ENCODE data around the gene PRR20G.

GRCh38 chr3:127324076-127324475 is 36.2 kb upstream of the PRR20G start:
- TF ChIP-seq CTCF (IDR thresholded peaks at IDR 0.05; ENCODE audit: poor library complexity, severe bottlenecking) (no peak), POLR2AphosphoS5 (IDR thresholded peaks at IDR 0.05) (no peak), EP300 (conservative IDR thresholded peaks at IDR 0.05; ENCODE audit: poor library complexity, severe bottlenecking) (no peak), RAD21 (conservative IDR thresholded peaks at IDR 0.05) (no peak), REST (IDR thresholded peaks at IDR 0.05; ENCODE audit: borderline replicate concordance) (no peak), EZH2 (IDR thresholded peaks at IDR 0.05; ENCODE audit: borderline replicate concordance, insufficient read depth, low read length, poor library complexity, severe bottlenecking) (no peak), TAF1 (IDR thresholded peaks at IDR 0.05; ENCODE audit: low read depth) (no peak), SMC3 (conservative IDR thresholded peaks at IDR 0.05; ENCODE audit: poor library complexity) (no peak)

Measured in neural cell (in vitro differentiated cells).